GM08714 (cell line): ENCODE data around the gene OR4K5.

Experiments
- H3K4me3 ChIP-seq: fragments of 200-500 bp; sonication (Bioruptor generic); 2 replicates; pipeline ENCODE4 v1.5.1; 2014; ENCODE audit warnings: mild to moderate bottlenecking, low read length, inconsistent platforms
- ZNF274 ChIP-seq: IDR thresholded peaks from 2 replicates; pipeline ENCODE4 v1.6.1; 2012; ENCODE audit warnings: mild to moderate bottlenecking, low read depth, low read length

Gene OR4K5, protein sequence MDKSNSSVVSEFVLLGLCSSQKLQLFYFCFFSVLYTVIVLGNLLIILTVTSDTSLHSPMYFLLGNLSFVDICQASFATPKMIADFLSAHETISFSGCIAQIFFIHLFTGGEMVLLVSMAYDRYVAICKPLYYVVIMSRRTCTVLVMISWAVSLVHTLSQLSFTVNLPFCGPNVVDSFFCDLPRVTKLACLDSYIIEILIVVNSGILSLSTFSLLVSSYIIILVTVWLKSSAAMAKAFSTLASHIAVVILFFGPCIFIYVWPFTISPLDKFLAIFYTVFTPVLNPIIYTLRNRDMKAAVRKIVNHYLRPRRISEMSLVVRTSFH

DNA sequence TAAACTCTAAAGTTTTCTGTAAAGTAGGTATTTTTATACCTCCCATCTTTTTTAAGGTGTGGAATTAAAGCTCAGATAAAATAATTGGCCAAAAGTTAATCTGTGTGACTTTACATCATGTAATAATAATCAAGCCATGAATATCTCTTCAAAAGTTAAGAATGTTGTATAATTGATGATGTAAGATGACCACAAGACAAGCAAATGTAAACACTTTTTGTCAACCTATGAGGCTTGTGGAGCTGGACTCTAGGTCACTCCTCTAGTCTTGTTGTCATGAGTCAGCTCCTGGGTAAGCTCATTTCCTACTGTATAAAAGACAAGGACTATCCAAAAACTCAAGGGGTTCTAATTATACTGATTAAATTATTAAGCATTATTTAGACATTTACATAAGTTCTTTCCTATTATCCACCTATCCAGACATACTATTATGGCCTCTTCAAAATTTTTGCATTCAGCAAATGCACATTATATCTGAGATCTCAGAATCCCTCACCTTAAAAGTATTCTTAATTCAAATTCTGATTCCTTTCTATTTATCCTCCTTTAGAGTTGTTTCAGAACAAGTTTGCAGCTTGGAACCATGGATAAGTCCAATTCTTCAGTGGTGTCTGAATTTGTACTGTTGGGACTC, at the start of gene OR4K5:
Gene OR4K5, plus strand, starts transcription at position 587 of the 637 bp plus-strand sequence. Its CDS starts 0 bp downstream, at position 587.
- no peak within 1 kb of the TSS for H3K4me3 ChIP-seq
- TF ChIP-seq ZNF274, result no peak

DNA sequence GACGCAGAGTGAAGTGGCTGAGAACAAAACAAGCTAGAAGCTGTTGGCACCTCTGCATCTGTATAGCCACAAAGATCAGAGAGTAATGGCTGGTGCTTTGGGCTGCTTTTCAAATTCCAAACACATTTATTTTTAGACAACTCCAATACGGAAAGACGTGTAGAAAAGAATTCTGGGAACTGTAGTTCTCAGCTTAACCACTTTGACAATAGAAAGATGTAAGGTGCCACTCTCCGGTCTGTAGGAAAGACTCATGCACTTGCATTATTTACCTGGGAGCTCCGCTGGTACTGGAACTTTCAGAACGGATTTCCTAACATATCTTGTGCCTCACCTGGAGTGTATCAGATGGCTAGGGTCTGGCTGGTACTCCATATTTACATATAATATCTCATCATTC, 47.2 kb upstream of the OR4K5 start:
- TF ChIP-seq ZNF274, result no peak
- H3K4me3 ChIP-seq, result no peak overlapping the region

DNA sequence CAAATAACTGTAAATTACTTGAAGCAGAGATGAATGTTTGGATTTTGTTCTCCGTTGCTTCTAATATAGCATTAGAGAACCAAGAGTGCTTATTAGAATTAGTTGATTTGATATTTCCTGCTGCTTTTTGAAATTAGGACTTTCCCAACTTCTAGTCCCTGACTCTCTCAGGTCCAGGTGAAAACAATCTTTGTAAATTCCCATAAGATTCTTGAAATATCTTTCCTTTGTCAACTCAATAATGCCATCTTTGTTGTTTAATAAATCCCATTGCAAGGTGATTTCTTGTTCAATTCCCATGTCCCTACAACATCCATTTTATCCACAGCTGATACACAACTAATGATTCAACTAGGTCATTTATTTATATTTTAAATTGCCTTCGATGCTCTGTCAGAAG, 45.6 kb upstream of the OR4K5 start, which contains the start of gene OR4K2:
Gene OR4K2, plus strand, starts transcription at position 301 of the 400 bp plus-strand sequence. CDS start 1,126 bp downstream, outside the sequence.
- TF ChIP-seq ZNF274, result no peak
- H3K4me3 ChIP-seq, result no peak within 1 kb of the TSS

DNA sequence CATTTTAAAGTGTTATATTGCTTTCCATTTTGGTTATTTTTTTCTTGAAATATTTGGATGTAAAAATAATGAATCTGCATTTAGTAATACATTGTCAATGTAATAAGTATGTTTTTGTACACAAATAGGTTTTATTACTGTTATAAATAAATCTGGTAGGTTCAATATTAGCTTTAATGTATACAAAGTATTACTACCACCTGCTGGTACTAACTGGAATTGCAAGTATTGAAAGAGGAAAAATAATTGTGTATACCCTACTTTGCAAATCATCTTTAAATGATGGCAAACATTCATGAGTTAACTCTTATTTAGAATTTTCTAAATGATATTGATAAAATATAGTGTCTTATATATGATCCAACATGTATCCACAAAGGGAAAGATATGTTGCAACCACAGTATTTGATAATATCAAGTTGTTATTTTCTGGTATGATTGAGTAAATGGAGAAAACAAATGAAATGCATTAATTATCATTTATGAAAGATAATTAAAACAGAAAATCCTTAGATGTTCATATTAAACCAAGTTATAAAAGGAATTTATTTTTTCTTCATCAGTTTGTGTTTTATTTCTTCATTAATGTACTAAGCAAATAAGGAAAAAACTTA, 42.3 kb upstream of the OR4K5 start:
- no peak overlapping the region for H3K4me3 ChIP-seq
- TF ChIP-seq ZNF274, result no peak

DNA sequence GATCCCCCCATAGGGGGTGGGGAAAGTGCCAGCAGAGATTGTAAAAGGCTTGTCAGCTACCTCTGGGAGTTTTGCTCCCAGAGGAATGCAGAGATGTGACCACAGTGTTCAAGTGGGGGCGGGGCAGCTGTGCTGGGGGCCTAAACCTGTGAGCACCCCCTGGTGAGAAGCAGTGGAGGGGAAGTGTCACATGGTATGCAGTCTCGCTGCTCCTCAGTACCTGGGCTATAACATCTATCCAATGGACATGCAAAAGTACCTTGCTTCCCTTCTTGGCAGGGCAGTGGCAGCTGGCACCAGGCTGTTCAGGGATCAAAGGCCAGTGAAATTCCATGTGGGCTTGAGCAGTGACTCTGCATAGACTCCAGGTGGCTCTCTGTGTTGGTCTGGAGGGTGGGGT, 25.1 kb upstream of the OR4K5 start:
- no peak for TF ChIP-seq ZNF274
- no peak overlapping the region for H3K4me3 ChIP-seq

DNA sequence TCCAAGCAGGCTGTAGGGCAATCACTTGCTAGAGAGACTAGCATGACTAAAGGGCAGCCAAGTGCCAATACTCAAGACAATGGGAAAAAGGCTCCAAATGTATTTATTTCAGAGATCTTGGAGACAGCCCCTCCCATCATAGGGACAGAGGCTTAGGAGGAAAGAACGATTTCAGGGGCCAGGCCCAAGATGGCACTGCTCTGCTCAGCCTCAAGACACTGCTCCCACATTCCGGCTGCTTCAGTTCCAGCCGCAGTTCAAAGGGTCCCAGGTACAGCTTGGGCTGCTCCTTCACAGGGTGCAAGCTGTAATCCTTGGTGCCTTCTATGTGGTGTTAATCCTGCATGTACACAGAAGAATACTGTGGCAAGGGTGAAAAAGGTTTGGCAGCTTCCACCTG, 19.4 kb upstream of the OR4K5 start:
- TF ChIP-seq ZNF274, result no peak

DNA sequence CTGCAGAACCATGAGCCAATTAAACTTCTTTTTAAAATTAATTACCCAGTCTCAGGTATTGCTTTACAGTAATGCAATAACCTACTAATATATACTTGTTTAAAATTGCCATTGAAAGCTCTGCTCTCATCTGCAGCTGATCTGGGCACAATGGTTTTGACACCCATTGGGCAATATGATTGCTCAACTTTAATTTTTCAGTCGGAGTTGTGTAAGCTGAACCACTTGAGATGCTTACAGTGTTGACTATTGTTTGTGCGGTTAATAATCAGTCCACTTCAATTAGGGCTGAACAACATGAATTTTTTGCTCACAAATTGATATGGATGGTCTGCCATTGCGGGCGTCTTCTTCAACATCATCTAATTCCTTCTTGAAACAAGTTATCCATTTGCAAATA, 18.0 kb upstream of the OR4K5 start:
- no peak for TF ChIP-seq ZNF274
- no peak overlapping the region for H3K4me3 ChIP-seq

More for the DNA sequence above, 19.4 kb upstream of the OR4K5 start:
- H3K4me3 ChIP-seq, result no peak overlapping the region

DNA sequence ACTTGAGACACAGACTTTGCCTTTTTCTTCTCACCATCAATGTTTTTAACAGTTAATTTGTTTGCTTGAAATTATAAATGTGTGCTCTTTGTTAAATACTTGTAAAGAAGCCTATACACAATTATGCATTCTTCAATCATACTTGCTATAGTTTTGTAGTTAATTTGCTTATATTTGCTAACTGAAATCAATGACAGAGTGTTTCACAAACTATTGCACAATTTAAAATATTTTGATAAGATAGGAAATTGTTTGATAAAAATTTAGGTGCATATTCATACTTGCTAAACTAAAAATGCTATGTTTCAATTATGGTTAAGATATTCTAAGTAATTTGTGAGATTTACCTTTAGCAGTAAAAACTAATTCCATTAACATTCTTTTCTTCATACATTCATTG, 13.7 kb upstream of the OR4K5 start:
- TF ChIP-seq ZNF274, result no peak
- no peak overlapping the region for H3K4me3 ChIP-seq

DNA sequence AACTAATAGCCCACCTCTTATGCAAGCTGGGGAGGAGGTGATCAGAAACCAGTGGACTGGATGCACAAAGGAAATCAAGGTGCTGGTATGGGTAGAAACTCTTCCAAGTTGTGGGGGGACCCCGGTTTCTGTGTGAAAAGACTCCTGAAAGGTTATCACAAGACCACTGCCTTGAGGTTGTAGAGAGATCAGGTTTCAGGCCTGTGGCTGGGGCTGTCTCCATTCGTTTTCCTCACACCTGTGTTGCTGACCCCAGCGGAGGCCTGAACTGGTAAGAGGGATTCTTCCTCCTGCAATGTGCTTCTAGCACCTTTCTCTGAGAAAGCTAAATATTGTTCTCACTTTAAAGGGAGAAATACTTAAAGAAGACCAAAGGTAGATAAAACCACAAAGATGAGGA, 9.3 kb upstream of the OR4K5 start:
- no peak for TF ChIP-seq ZNF274
- H3K4me3 ChIP-seq, result no peak overlapping the region

DNA sequence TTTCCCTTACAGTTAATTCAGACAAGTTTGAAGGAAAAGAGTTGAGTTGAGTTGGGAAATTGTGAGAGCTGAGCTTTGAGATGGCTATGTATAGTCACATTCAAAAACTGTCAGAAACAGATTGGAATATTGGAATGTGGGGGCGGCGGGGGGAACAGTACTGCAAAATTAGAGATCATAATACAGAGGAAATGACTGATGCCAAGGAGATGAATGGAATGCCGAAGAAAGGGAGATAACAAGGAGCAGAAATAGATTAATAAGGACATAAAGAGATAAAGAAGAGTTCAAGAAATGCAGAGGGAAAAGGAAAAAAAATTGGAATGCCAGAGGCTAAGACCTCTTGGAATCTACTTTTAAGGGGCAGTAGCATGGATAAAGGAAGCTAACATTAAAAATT, 3.2 kb upstream of the OR4K5 start:
- TF ChIP-seq ZNF274, result no peak

DNA sequence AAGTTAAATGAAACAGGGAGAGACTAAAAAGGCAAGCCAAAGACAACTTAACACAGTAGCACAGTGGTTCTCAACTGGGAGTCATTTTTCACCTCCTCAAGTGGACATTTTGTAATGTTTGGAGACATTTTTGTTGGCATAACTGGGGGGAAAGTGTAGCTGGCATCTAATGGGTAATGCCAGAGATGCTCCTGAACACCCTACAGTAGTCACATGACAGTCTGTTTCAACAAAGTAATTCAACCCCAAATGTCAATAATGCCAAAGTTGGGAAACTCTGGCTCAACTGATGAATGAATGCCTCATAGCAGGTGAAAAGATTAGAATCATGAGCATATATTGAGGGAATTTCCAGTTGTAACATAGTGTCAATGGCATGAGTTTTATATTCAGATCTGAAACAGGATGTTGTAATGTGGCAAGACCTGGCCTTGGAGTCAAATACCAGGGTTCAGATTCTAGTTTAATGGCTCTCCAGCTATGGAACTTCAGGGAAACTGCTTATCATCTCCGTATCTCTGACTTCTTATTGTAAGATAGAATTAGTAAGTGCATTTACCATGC, 2.4 kb upstream of the OR4K5 start:
- TF ChIP-seq ZNF274, result no peak
- H3K4me3 ChIP-seq, result no peak overlapping the region

More for the DNA sequence above, 3.2 kb upstream of the OR4K5 start:
- H3K4me3 ChIP-seq, result no peak overlapping the region

DNA sequence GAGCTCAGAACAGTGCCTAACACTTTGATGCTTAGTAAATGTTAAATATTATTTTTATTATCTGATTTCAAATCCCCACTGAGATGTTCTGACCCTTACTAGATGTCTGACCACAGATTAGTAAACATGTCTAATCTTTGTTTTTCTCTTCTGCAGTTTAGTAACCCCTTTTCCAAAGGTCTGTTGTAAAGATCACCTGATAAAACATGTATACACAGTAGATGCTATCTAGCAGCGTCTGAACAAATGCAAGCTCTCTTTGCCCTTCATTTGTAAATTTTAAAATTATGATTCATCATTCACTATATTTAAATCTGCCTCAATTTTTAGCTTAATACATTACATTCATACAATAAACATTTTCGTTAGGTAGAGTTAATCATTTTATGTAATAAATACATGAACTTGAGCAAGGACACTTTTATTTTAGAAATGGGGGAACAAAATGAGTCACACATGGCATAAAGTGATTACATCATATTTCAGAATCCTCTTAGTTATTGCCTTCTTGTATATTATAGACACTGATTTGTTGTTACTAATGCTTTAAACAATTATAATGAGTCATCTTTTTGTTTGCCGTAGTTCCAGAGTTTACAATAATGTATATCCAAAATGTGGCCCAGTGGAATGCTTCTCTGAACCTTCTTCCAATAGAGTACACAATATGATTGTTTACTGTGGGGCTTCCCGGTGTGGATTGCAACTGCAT, 1.7 kb upstream of the OR4K5 start:
- H3K4me3 ChIP-seq, result no peak overlapping the region
- no peak for TF ChIP-seq ZNF274

DNA sequence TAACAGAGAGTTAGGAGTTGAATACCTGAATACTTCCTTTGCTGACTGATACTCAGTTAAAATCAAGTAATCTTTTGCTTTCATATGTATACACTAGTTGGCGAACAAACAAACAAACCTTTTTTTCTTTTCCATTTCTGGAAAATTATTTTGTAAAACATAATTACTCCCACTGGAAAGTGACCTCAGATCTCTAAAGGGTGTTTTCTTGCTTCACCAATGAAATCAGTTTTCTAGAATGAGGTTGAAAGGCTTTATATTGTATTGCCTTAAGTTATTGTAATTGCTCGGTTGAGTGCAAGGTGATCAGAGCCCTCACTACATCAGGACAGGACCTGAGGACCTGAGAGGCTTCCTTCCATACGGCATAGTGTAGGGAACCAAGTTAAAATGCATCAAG, 10.2 kb downstream of the OR4K5 start, which contains the start of gene OR4K1:
Gene OR4K1, plus strand, starts transcription at position 301 of the 400 bp plus-strand sequence. CDS start 4,750 bp downstream, outside the sequence.
- no peak within 1 kb of the TSS for H3K4me3 ChIP-seq
- TF ChIP-seq ZNF274, result no peak

DNA sequence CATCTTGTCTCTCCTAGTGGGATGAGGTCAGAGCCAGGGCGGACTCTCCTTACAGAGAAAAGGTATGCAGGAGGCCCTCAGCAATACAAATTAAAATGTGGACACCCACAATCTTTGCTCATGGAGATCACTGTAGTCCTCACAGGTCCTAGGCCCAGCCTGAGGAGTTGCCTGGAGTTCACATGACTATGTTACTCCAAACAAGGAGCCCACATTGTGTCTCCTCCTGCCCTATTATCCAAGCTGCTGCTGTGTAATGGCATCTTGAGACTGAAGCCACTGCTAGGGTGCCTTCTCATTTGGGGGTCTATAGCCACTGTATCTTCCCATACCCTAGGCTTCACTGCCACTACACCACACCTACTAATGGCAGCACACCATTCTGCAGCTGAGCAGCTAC, 21.3 kb downstream of the OR4K5 start:
- no peak for TF ChIP-seq ZNF274
- H3K4me3 ChIP-seq, result no peak overlapping the region
